ENCODE results near the gene DOK3.

DNA sequence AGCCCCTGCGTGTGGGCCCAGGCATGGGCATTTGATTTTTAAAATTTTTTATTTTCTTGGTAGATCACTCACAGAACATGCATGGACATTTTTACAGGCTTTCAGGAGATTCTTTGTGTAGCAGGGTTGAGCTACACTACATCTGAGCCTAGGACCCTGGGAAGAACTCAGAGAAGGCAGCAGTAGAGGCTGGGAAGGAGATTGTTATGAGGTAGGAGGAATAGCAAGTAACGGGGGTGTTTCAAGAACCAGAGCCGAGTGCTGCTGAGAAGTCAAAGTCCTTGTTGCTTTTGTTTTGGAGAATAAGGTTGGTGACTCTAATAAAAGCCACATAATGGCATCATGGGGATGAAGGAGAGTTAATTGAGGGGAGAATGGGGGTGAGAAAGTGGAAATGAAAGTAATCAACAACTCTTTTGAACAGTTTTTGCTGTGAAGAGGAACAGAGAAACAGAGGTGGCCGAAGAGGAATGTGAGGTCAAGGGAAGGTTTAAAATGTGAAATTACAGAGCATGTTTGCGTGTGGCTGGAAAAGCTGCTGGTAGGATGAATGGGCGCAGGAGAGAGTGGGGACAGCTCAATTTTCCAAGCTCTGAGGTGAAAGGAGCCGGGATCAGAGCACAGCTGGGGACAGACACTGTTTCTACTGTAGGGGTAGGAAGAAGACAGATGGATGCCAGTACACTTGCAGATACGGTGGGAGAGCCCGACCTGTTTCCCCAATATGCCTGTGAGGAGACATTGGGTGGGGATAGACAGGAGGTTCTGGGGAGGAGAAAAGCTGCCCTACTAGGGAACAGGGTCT is 7.5 kb downstream of the DOK3 start:
- no peak for TF ChIP-seq CTCF (conservative IDR thresholded peaks at IDR 0.05)
- no peak for TF ChIP-seq ZFX (IDR thresholded peaks at IDR 0.05)
